Gastroesophageal sphincter (tissue), 3 donors: ENCODE results near the gene TBL3.

ENCODE experiments used
- CTCF ChIP-seq, 4 experiments: fragments of 200-600 bp in 2 of 4; fragments of 450-650 bp in 2 of 4; sonication (generic) in 1 of 4; IDR thresholded peaks; one replicate each; pipeline ENCODE4 v1.5.1; 2017 to 2019; ENCODE audit warnings: antibody characterized with exemption in 4 of 4, mild to moderate bottlenecking in 2 of 4, moderate library complexity in 2 of 4
- EP300 ChIP-seq: sonication (generic); formaldehyde crosslinking; IDR thresholded peaks from one replicate; pipeline ENCODE4 v1.6.1; 2017; ENCODE audit warnings: antibody characterized with exemption, mild to moderate bottlenecking

- no peak for TF ChIP-seq CTCF (IDR thresholded peaks at IDR 0.05)
- no peak for TF ChIP-seq EP300
Measured at GRCh38 chr16:2008009-2008526, 36.2 kb downstream of the TBL3 start.
